Measurements from ENCODE around the gene TELO2.

TELO2 gene

GRCh38 chr16:1536601-1537000, 43.4 kb downstream of the TELO2 start:
- no peak for DNase-seq (ENCODE audit: low read depth)

GRCh38 chr16:1537138-1537577, 44.0 kb downstream of the TELO2 start:
- DNase-seq (ENCODE audit: low read depth): no peak

GRCh38 chr16:1537763-1538289, 44.7 kb downstream of the TELO2 start:
- DNase-seq (ENCODE audit: low read depth): no peak

GRCh38 chr16:1538804-1539520, 45.8 kb downstream of the TELO2 start:
- no peak for DNase-seq (ENCODE audit: low read depth)

- no peak for DNase-seq (ENCODE audit: low read depth)
These were observed 46.8 kb downstream of the TELO2 start for GRCh38 chr16:1539720-1540555.

- no peak for DNase-seq (ENCODE audit: low read depth)
These were observed 47.3 kb downstream of the TELO2 start for GRCh38 chr16:1540556-1540855.

GRCh38 chr16:1541293-1542165, 48.4 kb downstream of the TELO2 start:
- no peak for DNase-seq (ENCODE audit: low read depth)

GRCh38 chr16:1542166-1542500, 49.0 kb downstream of the TELO2 start:
- DNase-seq (ENCODE audit: low read depth): no peak

GRCh38 chr16:1542533-1542932, 49.4 kb downstream of the TELO2 start:
- no peak for DNase-seq (ENCODE audit: low read depth)

GRCh38 chr16:1543085-1543896, 50.1 kb downstream of the TELO2 start:
- DNase-seq (ENCODE audit: low read depth): peak; percentile 46

GRCh38 chr16:1545044-1546040, 52.2 kb downstream of the TELO2 start:
- no peak for DNase-seq (ENCODE audit: low read depth)

GRCh38 chr16:1546430-1546829, 53.3 kb downstream of the TELO2 start:
- no peak for DNase-seq (ENCODE audit: low read depth)

- peak; percentile 35 for DNase-seq (ENCODE audit: low read depth)
These were observed 55.1 kb downstream of the TELO2 start for GRCh38 chr16:1548233-1548632.

GRCh38 chr16:1548727-1549126, 55.6 kb downstream of the TELO2 start:
- DNase-seq (ENCODE audit: low read depth): no peak

- no peak for DNase-seq (ENCODE audit: low read depth)
These were observed 56.9 kb downstream of the TELO2 start for GRCh38 chr16:1550069-1550468.

GRCh38 chr16:1550696-1551095, 57.5 kb downstream of the TELO2 start:
- DNase-seq (ENCODE audit: low read depth): no peak

- DNase-seq (ENCODE audit: low read depth): no peak
These were observed 58.0 kb downstream of the TELO2 start for GRCh38 chr16:1551166-1551565.

GRCh38 chr16:1552129-1552528, 59.0 kb downstream of the TELO2 start:
- no peak for DNase-seq (ENCODE audit: low read depth)

GRCh38 chr16:1553946-1554825, 61.0 kb downstream of the TELO2 start:
- DNase-seq (ENCODE audit: low read depth): no peak
